HepG2 (cell line): ENCODE data around the gene EVC.

Experiments
- NR2F2 ChIP-seq: IDR thresholded peaks from 2 replicates; pipeline ENCODE4 v1.6.1; 2012; ENCODE audit warnings: low read depth, inconsistent platforms, borderline replicate concordance
- SNRNP70 ChIP-seq: fragments of 200-400 bp; formaldehyde crosslinking; IDR thresholded peaks from 2 replicates; pipeline ENCODE4 v1.6.1; 2017; ENCODE audit warnings: mild to moderate bottlenecking, low read depth, low read length, moderate library complexity
- ZNF589 ChIP-seq: sonication (generic); formaldehyde crosslinking; conservative IDR thresholded peaks from 2 replicates; pipeline ENCODE4 v1.8.0; 2022; ENCODE audit warnings: mild to moderate bottlenecking, moderate library complexity, missing genetic modification reagents
- TF ChIP-seq, protein P1 (sequence below): sonication (generic); formaldehyde crosslinking; IDR thresholded peaks from 2 replicates; pipeline ENCODE4 v1.5.0; 2020; ENCODE audit warnings: mild to moderate bottlenecking, missing genetic modification reagents, moderate library complexity
- TF ChIP-seq, protein P2 (sequence below): IDR thresholded peaks from 2 replicates; pipeline ENCODE4 v1.6.1; 2016; ENCODE audit warnings: low read depth

DNA sequence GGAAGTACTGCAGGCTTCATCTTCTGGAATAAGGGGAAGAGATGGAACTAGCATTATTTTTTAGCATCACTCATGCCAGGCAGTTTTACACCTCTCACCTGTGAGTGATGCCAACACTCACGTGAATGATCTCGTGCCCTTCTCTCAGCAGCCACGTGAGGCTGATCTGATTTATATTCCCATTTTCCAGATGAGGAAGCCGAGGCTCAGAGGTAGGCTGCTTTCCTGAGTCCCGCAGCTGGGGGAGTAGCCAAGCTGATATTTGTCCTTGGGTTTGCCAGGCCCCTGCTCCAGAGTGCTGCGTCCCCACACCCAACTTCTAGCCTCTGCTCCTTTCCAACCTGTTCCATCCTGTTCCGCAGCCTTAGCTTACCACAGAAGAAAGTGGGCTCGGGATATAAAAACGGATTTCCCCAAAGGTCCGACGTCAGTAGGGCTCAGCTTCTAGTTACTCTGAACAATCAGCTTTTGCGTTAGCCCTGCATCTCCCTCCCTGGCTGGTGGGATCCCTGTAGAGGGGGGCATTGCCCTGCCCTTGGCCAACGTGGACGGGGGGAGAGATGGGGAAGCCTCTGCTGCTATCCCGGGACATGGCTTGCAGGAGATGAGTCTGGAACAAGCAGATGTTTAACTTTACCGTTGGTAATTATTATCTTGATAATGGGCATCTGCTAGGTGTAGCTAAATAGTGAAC is 9.3 kb downstream of the EVC start:
- TF ChIP-seq NR2F2 (no peak), ZNF589 (CRISPR knock-in tag) (no peak), SNRNP70 (no peak)
- TF ChIP-seq, protein P1, sequence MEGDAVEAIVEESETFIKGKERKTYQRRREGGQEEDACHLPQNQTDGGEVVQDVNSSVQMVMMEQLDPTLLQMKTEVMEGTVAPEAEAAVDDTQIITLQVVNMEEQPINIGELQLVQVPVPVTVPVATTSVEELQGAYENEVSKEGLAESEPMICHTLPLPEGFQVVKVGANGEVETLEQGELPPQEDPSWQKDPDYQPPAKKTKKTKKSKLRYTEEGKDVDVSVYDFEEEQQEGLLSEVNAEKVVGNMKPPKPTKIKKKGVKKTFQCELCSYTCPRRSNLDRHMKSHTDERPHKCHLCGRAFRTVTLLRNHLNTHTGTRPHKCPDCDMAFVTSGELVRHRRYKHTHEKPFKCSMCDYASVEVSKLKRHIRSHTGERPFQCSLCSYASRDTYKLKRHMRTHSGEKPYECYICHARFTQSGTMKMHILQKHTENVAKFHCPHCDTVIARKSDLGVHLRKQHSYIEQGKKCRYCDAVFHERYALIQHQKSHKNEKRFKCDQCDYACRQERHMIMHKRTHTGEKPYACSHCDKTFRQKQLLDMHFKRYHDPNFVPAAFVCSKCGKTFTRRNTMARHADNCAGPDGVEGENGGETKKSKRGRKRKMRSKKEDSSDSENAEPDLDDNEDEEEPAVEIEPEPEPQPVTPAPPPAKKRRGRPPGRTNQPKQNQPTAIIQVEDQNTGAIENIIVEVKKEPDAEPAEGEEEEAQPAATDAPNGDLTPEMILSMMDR, result no peak
- TF ChIP-seq, protein P2, sequence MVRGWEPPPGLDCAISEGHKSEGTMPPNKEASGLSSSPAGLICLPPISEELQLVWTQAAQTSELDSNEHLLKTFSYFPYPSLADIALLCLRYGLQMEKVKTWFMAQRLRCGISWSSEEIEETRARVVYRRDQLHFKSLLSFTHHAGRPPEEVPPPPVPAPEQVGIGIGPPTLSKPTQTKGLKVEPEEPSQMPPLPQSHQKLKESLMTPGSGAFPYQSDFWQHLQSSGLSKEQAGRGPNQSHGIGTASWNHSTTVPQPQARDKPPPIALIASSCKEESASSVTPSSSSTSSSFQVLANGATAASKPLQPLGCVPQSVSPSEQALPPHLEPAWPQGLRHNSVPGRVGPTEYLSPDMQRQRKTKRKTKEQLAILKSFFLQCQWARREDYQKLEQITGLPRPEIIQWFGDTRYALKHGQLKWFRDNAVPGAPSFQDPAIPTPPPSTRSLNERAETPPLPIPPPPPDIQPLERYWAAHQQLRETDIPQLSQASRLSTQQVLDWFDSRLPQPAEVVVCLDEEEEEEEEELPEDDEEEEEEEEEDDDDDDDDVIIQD (CRISPR knock-in tag), result no peak
